SK-N-SH (cell line): ENCODE data around the gene KDELR1. TPM values are rescaled to one million over a fixed set of nuclear protein-coding genes. Genes with fewer than 3 reads are reported as not detected.
A peak's percentile ranks its signal among the peaks of the same experiment; 100 is the strongest.

ENCODE experiments used
- CTCF ChIA-PET: fragments of 300-600, 350-600 bp; formaldehyde crosslinking; extraction: SDS; loops from one replicate; lab custom pipeline; 2021; lab: Yijun Ruan, JAX
- POLR2A ChIA-PET: fragments of 350-600 bp; sonication (Branson Sonifier 250); formaldehyde crosslinking; extraction: SDS; loops from one replicate; lab custom pipeline; 2020; ENCODE audit warnings: antibody characterized with exemption, inconsistent platforms; lab: Yijun Ruan, JAX
- DNase-seq: peaks from one replicate; pipeline ENCODE4 v3.0.0; 2012
- H2AFZ ChIP-seq: fragments of 200-600 bp; sonication (generic); 2 replicates; pipeline ENCODE4 v1.8.1; 2016; ENCODE audit warnings: antibody characterized with exemption, mild to moderate bottlenecking, low read depth
- H3F3A ChIP-seq: fragments of 200-600 bp; sonication (generic); replicated peaks from 2 replicates; pipeline ENCODE3; 2016; ENCODE audit warnings: antibody characterized with exemption, mild to moderate bottlenecking; ENCODE audit not compliant: insufficient read depth
- H3K27ac ChIP-seq, 2 experiments: fragments of 200-500 bp in 1 of 2; fragments of 200-600 bp in 1 of 2; sonication (Bioruptor generic) in 1 of 2; sonication (generic), shearing (Covaris generic) in 1 of 2; 2 replicates each; pipeline versions ENCODE4 v1.5.1 to v1.6.1; 2014 to 2016; ENCODE audit warnings: low read depth in 2 of 2, inconsistent platforms in 1 of 2, low read length in 1 of 2, mild to moderate bottlenecking in 1 of 2, mixed read lengths in 1 of 2
- H3K27me3 ChIP-seq: fragments of 200-600 bp; sonication (generic), shearing (Covaris generic); 2 replicates; pipeline ENCODE4 v1.6.1; 2016; ENCODE audit warnings: mixed run types; ENCODE audit not compliant: insufficient read depth
- H3K36me3 ChIP-seq, 2 experiments: fragments of 200-500 bp in 1 of 2; fragments of 200-600 bp in 1 of 2; sonication (Bioruptor generic) in 1 of 2; sonication (generic) in 1 of 2; replicated peaks in 1 of 2; 2 replicates each; pipeline versions ENCODE3 to v1.5.1; 2014 to 2016; ENCODE audit warnings: low read length in 1 of 2, mild to moderate bottlenecking in 1 of 2; ENCODE audit not compliant: insufficient read depth in 2 of 2, control insufficient read depth in 1 of 2
- H3K4me1 ChIP-seq, 2 experiments: fragments of 200-500 bp in 1 of 2; fragments of 200-600 bp in 1 of 2; sonication (Bioruptor generic) in 1 of 2; sonication (generic), shearing (Covaris generic) in 1 of 2; 2 replicates each; pipeline versions ENCODE4 v1.5.1 to v1.6.1; 2014 to 2016; ENCODE audit warnings: low read depth in 1 of 2, low read length in 1 of 2, mixed run types in 1 of 2; ENCODE audit not compliant: insufficient read depth in 2 of 2, control insufficient read depth in 1 of 2
- H3K4me2 ChIP-seq: fragments of 200-600 bp; sonication (generic), shearing (Covaris generic); 2 replicates; pipeline ENCODE4 v1.6.1; 2017; ENCODE audit warnings: mixed run types
- H3K4me3 ChIP-seq, 2 experiments: fragments of 200-500 bp in 1 of 2; fragments of 200-600 bp in 1 of 2; sonication (Bioruptor generic) in 1 of 2; sonication (generic), shearing (Covaris generic) in 1 of 2; 2 replicates each; pipeline versions ENCODE4 v1.5.1 to v1.8.1; 2014 to 2016; ENCODE audit warnings: low read depth in 2 of 2, inconsistent platforms in 1 of 2, low read length in 1 of 2, mild to moderate bottlenecking in 1 of 2, mixed read lengths in 1 of 2, moderate library complexity in 1 of 2
- H3K79me2 ChIP-seq: fragments of 200-600 bp; sonication (generic); 2 replicates; pipeline ENCODE4 v1.8.1; 2017; ENCODE audit warnings: mild to moderate bottlenecking; ENCODE audit not compliant: insufficient read depth
- H3K9ac ChIP-seq: fragments of 200-600 bp; sonication (generic); 2 replicates; pipeline ENCODE4 v1.6.1; 2017; ENCODE audit warnings: mixed run types
- H3K9me2 ChIP-seq: fragments of 200-600 bp; sonication (generic); 2 replicates; pipeline ENCODE4 v1.6.1; 2017; ENCODE audit warnings: mixed run types
- H3K9me3 ChIP-seq: fragments of 200-600 bp; sonication (generic); 2 replicates; pipeline ENCODE4 v1.6.1; 2017; ENCODE audit warnings: mixed run types, mild to moderate bottlenecking, moderate library complexity
- H4K20me1 ChIP-seq: fragments of 200-600 bp; sonication (generic); 2 replicates; pipeline ENCODE4 v1.6.1; 2017; ENCODE audit warnings: mild to moderate bottlenecking, mixed run types; ENCODE audit not compliant: insufficient read depth
- CHD2 ChIP-seq: fragments of 150-350 bp; IDR thresholded peaks from 2 replicates; pipeline ENCODE4 v1.6.1; 2018; ENCODE audit warnings: low read length; ENCODE audit not compliant: partially characterized antibody
- EP300 ChIP-seq, 2 experiments: IDR thresholded peaks; 2 replicates each; pipeline versions ENCODE4 v1.4.0 to v1.6.1; 2012; ENCODE audit warnings: borderline replicate concordance in 1 of 2, low read depth in 1 of 2, low read length in 1 of 2
- GATA2 ChIP-seq: sonication (generic); formaldehyde crosslinking; IDR thresholded peaks from 2 replicates; pipeline ENCODE4 v1.5.0; 2020; ENCODE audit warnings: mild to moderate bottlenecking, missing genetic modification reagents
- IRF3 ChIP-seq: fragments of 150-350 bp; IDR thresholded peaks from 2 replicates; pipeline ENCODE4 v1.6.1; 2016; ENCODE audit warnings: mild to moderate bottlenecking, low read depth, low read length
- MAX ChIP-seq: IDR thresholded peaks from 2 replicates; pipeline ENCODE4 v1.4.0; 2012; ENCODE audit warnings: low read depth
- MXI1 ChIP-seq: IDR thresholded peaks from 2 replicates; pipeline ENCODE4 v1.6.1; 2012; ENCODE audit warnings: mild to moderate bottlenecking, low read depth, low read length, improper control_type of control experiment
- NRF1 ChIP-seq: IDR thresholded peaks from 2 replicates; pipeline ENCODE4 v1.6.1; 2012; ENCODE audit warnings: low read depth, mild to moderate bottlenecking, low read length
- PBX3 ChIP-seq: IDR thresholded peaks from 2 replicates; pipeline ENCODE4; 2012
- RAD21 ChIP-seq: IDR thresholded peaks from 2 replicates; pipeline ENCODE4 v1.6.1; 2012; ENCODE audit warnings: mild to moderate bottlenecking, low read length
- REST ChIP-seq: IDR thresholded peaks from 2 replicates; pipeline ENCODE4 v1.6.1; 2012; ENCODE audit warnings: mild to moderate bottlenecking, low read depth, low read length, moderate library complexity
- RXRA ChIP-seq: IDR thresholded peaks from 2 replicates; pipeline ENCODE4 v1.4.0; 2012; ENCODE audit warnings: low read depth, mild to moderate bottlenecking, borderline replicate concordance
- SIN3A ChIP-seq: IDR thresholded peaks from 2 replicates; pipeline ENCODE4 v1.6.1; 2012; ENCODE audit warnings: low read depth, mild to moderate bottlenecking, low read length, moderate library complexity, borderline replicate concordance
- TCF12 ChIP-seq: IDR thresholded peaks from 2 replicates; pipeline ENCODE4 v1.4.0; 2012
- USF1 ChIP-seq: IDR thresholded peaks from 2 replicates; pipeline ENCODE4 v1.4.0; 2012; ENCODE audit warnings: low read depth, borderline replicate concordance
- YY1 ChIP-seq: IDR thresholded peaks from 2 replicates; pipeline ENCODE4 v1.4.0; 2012; ENCODE audit warnings: low read depth, mild to moderate bottlenecking
- WGBS: methylation state at CpG from one replicate; pipeline ENCODE4 v1.1.6; 2017; ENCODE audit warnings: low lambda C conversion rate; 5-methylcytosine and 5-hydroxymethylcytosine counted together
- polyA plus RNA-seq, 3 experiments: library from polyadenylated mRNA; depleted of rRNA; stranded (reverse); fragments of >200 nt; gene quantifications; 2 replicates each; pipeline ENCODE4 v1.2.3, GENCODE V29; 2012

The KDELR1 gene
- polyA plus RNA-seq, 1 of the 3 experiments (the other 2 are of a cell fraction), result 138 TPM

- POLR2A ChIA-PET, result interaction anchor here (2.9 kb wide), 1 partner anchor 8 kb away, joined by 10 read pairs; the partner anchor contains the start of genes SYNGR4 and TMEM143
- Histone ChIP-seq H3K9me2 (no peaks in the 10 kb centered on the region), H3K36me3 (no peaks in the 10 kb centered on the region), H3F3A (peaks cover 6% of the 10 kb centered on the region), H3K27ac (peak overlapping the region in 1 of 2 experiments; percentile 87; a peak in 2 of 4 replicates), H4K20me1 (no peaks in the 10 kb centered on the region), H2AFZ (no peak overlapping the region), H3K27me3 (no peaks in the 10 kb centered on the region), H3K9me3 (no peaks in the 10 kb centered on the region), H3K4me2 (no peak overlapping the region), H3K4me3 (no peak overlapping the region), H3K79me2 (no peaks in the 10 kb centered on the region)
- WGBS, result 74% methylated on average over 4 of the region's 4 CpGs
- DNase-seq, result peak; percentile 80
- no peak for TF ChIP-seq NRF1
- TF ChIP-seq IRF3, result no peak
- TF ChIP-seq GATA2 (CRISPR knock-in tag), result peak; percentile 70
- peak; percentile 66; the same call in 1 of the 2 replicates for TF ChIP-seq MXI1
- TF ChIP-seq RAD21, result peak; percentile 26; the same call in 1 of the 2 replicates
- no peak for TF ChIP-seq SIN3A
- TF ChIP-seq EP300 (IDR thresholded peaks at IDR 0.05; ENCODE audit: borderline replicate concordance in 1 of 2, low read depth in 1 of 2, low read length in 1 of 2), result peak in 1 of 2 experiments; percentile 36; a peak in 1 of 4 replicates
- TF ChIP-seq PBX3, result no peak
- no peak for TF ChIP-seq TCF12
- no peak for TF ChIP-seq RXRA
- no peak for TF ChIP-seq YY1
- TF ChIP-seq REST, result no peak
- peak; percentile 42 for TF ChIP-seq CHD2
- TF ChIP-seq MAX, result no peak
- TF ChIP-seq USF1, result no peak
- TF ChIP-seq, all 33 proteins: peak for 5
- CTCF ChIA-PET, result interaction anchor here (1.1 to 6.6 kb wide), 3 partner anchors 8 to 20 kb away, joined by 3 to 41 read pairs (median 3); partner anchors contain the start of gene KDELR1
- H3K9ac ChIP-seq, result no peak overlapping the region
- H3K4me1 ChIP-seq, result peaks cover 0 to 40% of the 10 kb centered on the region in 2 experiments; a peak in 1 of 4 replicates
These were observed 20.4 kb downstream of the KDELR1 start for GRCh38 chr19:48370955-48371354.
